Mononuclear cell (primary cell): ENCODE data around the gene FBXL2. TPM values are rescaled to one million over a fixed set of nuclear protein-coding genes. Genes with fewer than 3 reads are reported as not detected.

Experiments
- H3K27me3 ChIP-seq: 2 replicates; pipeline ENCODE4 v1.6.0; 2011; ENCODE audit warnings: low read length, control low read depth; ENCODE audit not compliant: insufficient read depth
- H3K4me1 ChIP-seq: 2 replicates; pipeline ENCODE4 v1.5.1; 2011; ENCODE audit warnings: mild to moderate bottlenecking, low read length, control low read depth; ENCODE audit not compliant: insufficient read depth
- H3K4me3 ChIP-seq: 2 replicates; pipeline ENCODE4 v1.5.1; 2011; ENCODE audit warnings: mild to moderate bottlenecking, low read length, moderate library complexity
- H3K9me3 ChIP-seq: 2 replicates; pipeline ENCODE4 v1.5.1; 2011; ENCODE audit warnings: low read depth, mild to moderate bottlenecking, control low read depth, low read length
- total RNA-seq: library from RNA; depleted of rRNA; stranded (reverse); fragments of >200 nt; gene quantifications from one replicate; pipeline ENCODE4 v1.2.3, GENCODE V29; 2012

The FBXL2 gene
- total RNA-seq, 1 donor = 0.10 TPM

- H3K4me3 ChIP-seq = no peak overlapping the region
- H3K4me1 ChIP-seq = no peaks in the 10 kb centered on the region
- peaks cover 2% of the 10 kb centered on the region for H3K27me3 ChIP-seq
- H3K9me3 ChIP-seq = no peaks in the 10 kb centered on the region
Measured at GRCh38 chr3:33355611-33356010, 78.4 kb downstream of the FBXL2 start.

DNA sequence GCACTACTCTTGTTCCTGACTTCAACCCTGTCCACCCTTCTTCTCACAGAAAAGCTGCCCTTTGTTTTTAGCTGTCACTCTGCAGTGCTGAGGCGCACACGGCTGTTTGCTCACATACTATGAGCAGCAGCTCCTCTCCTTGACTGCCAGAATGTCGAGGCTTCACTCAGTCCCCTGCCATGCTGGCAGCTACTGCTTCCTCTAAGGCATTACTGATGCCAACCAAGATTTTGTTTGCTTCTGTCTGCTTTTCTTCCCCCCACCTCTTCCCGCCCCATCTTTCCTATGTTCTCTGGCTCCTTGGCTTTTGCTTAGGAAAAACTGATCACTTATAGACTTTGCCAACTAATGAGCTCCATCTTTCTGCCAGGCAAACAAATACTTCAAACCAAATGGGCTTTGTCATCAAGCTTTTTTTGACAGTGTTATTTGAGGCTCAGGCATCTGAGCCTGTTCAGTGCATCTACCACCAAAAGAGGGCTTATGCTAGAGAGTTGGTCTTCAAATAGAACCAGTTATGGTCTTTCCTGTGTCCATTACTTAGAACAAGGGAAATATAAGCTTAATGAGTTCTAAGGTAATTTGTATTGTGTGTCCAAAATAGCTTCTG is 81.0 kb downstream of the FBXL2 start:
- no peak overlapping the region for H3K4me3 ChIP-seq
- H3K27me3 ChIP-seq = peaks cover 2% of the 10 kb centered on the region
- no peaks in the 10 kb centered on the region for H3K9me3 ChIP-seq
- no peaks in the 10 kb centered on the region for H3K4me1 ChIP-seq

- H3K4me3 ChIP-seq = no peak overlapping the region
- no peaks in the 10 kb centered on the region for H3K4me1 ChIP-seq
- peaks cover 2% of the 10 kb centered on the region for H3K27me3 ChIP-seq
- no peaks in the 10 kb centered on the region for H3K9me3 ChIP-seq
Measured at GRCh38 chr3:33360136-33360825, 83.0 kb downstream of the FBXL2 start.

DNA sequence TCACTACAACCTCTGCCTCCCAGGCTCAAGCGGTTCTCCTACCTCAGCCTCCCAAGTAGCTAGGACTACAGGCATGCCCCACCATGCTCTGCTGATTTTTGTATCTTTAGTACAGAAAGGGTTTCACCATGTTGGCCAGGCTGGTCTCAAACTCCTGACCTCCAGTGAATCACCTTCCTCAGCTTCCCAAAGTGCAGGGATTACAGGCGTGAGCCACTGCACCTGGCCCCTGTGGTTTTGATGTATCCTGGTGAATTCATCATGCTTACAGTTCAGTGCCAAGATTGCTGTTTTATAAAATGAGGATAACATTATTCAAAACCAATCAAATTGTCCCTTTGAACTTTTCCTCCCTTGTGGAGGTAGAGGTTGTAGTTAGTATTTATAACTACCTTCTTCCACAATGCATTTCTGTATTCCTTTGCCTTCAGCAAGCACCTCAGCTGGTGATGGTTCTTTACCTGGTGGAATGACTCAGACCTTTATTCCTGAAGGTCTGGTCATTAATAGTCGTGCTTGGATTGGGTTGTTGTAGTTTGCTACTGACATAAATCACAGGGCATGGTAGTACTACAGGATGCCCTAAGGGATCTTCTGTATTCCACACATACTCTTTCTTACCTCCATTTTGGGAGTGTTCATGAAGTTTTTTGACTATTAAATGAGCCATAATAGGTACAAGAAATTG is 86.0 kb downstream of the FBXL2 start:
- peaks cover 2% of the 10 kb centered on the region for H3K27me3 ChIP-seq
- H3K4me1 ChIP-seq = no peaks in the 10 kb centered on the region
- H3K9me3 ChIP-seq = no peaks in the 10 kb centered on the region
- H3K4me3 ChIP-seq = no peak overlapping the region

DNA sequence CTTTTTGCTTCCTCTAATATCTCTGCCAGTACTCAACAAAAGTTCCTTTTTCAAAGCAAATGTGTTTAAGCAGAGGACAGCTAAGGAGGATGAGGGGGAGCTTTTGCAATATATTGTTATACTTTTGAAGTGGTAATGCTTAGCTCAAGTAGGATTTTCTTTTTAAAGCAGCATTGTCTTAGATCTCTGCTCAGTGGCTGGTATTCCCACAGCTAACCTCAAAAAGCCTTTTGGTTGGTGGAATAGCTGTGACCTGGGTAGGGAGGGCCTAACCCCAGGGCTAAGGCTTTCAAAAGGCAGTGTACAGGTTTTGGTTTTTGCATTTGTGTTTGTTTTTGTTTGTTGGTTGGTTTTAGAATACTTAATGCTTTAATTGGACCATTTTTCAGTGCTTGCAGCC is 86.8 kb downstream of the FBXL2 start:
- peaks cover 2% of the 10 kb centered on the region for H3K27me3 ChIP-seq
- H3K9me3 ChIP-seq = no peaks in the 10 kb centered on the region
- no peaks in the 10 kb centered on the region for H3K4me1 ChIP-seq
- no peak overlapping the region for H3K4me3 ChIP-seq

DNA sequence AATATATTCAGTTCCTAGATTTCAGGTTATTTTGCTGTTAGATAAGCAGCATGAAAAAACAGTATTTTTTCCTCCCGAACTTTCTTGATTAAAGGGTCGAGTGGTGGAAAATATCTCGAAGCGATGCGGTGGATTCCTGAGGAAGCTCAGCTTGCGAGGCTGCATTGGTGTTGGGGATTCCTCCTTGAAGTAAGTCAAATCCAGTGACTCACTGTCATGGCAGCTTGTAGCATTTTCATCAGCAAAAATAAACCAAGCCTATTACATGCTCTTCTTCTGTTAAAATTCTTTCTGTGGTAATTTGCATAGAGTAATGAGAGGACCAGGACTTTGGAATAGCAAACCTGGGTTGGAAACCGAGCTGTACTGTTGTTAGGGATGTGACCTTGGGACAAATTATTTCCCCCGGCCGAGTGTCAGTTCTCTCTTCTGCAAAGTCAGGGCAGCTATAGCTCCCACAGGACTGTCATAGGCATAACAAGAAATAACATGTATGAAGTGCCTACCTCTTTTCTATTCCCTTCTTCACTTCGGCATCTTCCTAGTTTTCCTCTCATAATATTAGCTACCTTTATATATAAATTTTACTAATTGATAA is 87.4 kb downstream of the FBXL2 start:
- H3K4me1 ChIP-seq = no peaks in the 10 kb centered on the region
- H3K4me3 ChIP-seq = no peak overlapping the region
- H3K9me3 ChIP-seq = no peaks in the 10 kb centered on the region
- no peaks in the 10 kb centered on the region for H3K27me3 ChIP-seq

- H3K9me3 ChIP-seq = no peaks in the 10 kb centered on the region
- H3K27me3 ChIP-seq = no peaks in the 10 kb centered on the region
- peaks cover 4% of the 10 kb centered on the region for H3K4me1 ChIP-seq
- no peak overlapping the region for H3K4me3 ChIP-seq
Measured at GRCh38 chr3:33372218-33373081, 95.2 kb downstream of the FBXL2 start.

- Histone ChIP-seq H3K4me1 (peaks cover 4% of the 10 kb centered on the region), H3K9me3 (no peaks in the 10 kb centered on the region), H3K4me3 (no peak overlapping the region), H3K27me3 (no peaks in the 10 kb centered on the region)
Measured at GRCh38 chr3:33373082-33373437, 95.8 kb downstream of the FBXL2 start.

DNA sequence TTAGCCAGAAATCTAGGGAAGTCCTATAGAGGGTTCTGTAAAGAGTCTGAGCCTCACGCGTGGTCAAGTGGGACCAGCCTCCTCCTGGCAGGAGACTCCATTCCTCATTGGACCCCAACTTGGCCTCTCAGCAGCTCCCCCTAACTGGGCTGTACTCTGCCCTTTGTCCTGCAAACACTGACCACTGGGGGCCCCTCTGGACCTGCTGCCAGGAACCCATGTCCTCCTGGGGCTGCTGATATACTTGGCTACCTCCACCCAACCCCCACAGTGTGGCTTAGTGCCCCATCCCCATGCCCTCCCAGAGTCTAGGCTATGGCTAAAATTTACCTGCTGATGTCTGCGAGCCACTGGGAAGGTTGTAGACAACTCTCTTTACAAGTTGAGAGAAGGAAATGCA is 100.2 kb downstream of the FBXL2 start:
- H3K27me3 ChIP-seq = no peaks in the 10 kb centered on the region
- peaks cover 4% of the 10 kb centered on the region for H3K4me1 ChIP-seq
- H3K9me3 ChIP-seq = no peaks in the 10 kb centered on the region
- H3K4me3 ChIP-seq = no peak overlapping the region

DNA sequence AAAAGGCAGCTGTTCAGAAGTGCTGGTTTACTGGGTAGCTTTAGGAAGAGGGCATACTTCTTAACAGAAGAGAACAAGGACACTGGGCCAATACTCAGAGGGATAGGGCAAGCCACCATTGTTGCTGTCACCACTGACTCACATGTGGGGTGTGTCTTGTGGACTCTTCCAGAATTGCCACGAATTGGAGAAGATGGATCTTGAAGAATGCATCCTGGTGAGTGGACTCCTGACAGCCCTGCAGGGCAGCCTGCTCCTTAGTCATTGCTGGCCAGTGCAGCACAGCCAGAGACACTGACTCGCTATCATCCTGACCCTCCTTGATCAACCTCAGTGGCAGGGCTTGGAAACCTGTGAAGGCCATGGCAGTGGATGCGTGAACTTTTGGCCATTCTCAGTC is 100.7 kb downstream of the FBXL2 start:
- H3K4me1 ChIP-seq = no peaks in the 10 kb centered on the region
- H3K9me3 ChIP-seq = no peaks in the 10 kb centered on the region
- H3K4me3 ChIP-seq = no peak overlapping the region
- H3K27me3 ChIP-seq = no peaks in the 10 kb centered on the region

- H3K9me3 ChIP-seq = no peaks in the 10 kb centered on the region
- H3K27me3 ChIP-seq = no peaks in the 10 kb centered on the region
- no peak overlapping the region for H3K4me3 ChIP-seq
Measured at GRCh38 chr3:33380653-33381052, 103.4 kb downstream of the FBXL2 start.

DNA sequence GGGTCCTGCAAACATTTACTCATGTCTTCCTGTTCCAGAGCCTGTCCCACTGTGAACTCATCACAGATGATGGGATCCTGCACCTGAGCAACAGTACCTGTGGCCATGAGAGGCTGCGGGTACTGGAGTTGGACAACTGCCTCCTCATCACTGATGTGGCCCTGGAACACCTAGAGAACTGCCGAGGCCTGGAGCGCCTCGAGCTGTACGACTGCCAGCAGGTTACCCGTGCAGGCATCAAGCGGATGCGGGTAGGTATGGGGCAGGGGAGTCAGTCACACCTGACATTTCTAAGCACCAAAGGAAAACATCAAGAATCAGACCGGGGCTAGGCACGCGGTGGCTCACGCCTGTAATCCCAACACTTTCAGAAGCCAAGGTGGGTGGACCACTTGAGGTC is 106.7 kb downstream of the FBXL2 start:
- H3K4me1 ChIP-seq = peaks cover 4% of the 10 kb centered on the region
- no peaks in the 10 kb centered on the region for H3K9me3 ChIP-seq
- H3K27me3 ChIP-seq = no peaks in the 10 kb centered on the region
- no peak overlapping the region for H3K4me3 ChIP-seq

More at GRCh38 chr3:33380653-33381052, 103.4 kb downstream of the FBXL2 start:
- peaks cover 3% of the 10 kb centered on the region for H3K4me1 ChIP-seq

DNA sequence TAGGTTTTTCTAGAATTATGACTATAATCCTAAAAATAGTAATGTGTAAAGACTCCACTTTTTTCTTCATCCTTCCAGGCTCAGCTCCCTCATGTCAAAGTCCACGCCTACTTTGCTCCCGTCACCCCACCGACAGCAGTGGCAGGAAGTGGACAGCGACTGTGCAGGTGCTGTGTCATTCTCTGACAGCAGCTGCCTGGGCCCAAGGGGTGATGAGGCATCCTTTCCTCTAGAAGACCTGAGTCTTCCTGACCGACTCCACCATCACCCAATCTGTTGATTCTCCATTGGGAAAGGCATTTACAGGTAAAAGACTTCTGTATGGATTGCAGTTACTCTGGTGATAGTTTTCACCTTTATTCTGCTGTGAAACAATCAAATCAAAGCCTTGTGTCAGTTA is 108.2 kb downstream of the FBXL2 start:
- Histone ChIP-seq H3K4me3 (no peak overlapping the region), H3K4me1 (peaks cover 4% of the 10 kb centered on the region), H3K27me3 (no peaks in the 10 kb centered on the region), H3K9me3 (no peaks in the 10 kb centered on the region)

GRCh38 chr3:33386631-33387030 is 109.4 kb downstream of the FBXL2 start:
- H3K4me3 ChIP-seq = no peak overlapping the region
- peaks cover 4% of the 10 kb centered on the region for H3K4me1 ChIP-seq
- no peaks in the 10 kb centered on the region for H3K9me3 ChIP-seq
- H3K27me3 ChIP-seq = no peaks in the 10 kb centered on the region
